Neural progenitor cell (in vitro differentiated cells): ENCODE results near the gene OLFML2A. TPM values are rescaled to one million over a fixed set of nuclear protein-coding genes. Genes with fewer than 3 reads are reported as not detected.

Experiments
- DNase-seq: peaks from one replicate; pipeline ENCODE4 v3.0.0-alpha.2; 2016; ENCODE audit warnings: low spot score
- H2AFZ ChIP-seq: fragments of 200-600 bp; sonication (generic); replicated peaks from 2 replicates; pipeline ENCODE4 v1.6.1; 2016; ENCODE audit warnings: antibody characterized with exemption
- H3F3A ChIP-seq: fragments of 200-600 bp; sonication (generic); 2 replicates; pipeline ENCODE4 v1.6.1; 2016; ENCODE audit warnings: antibody characterized with exemption, low read depth
- H3K27ac ChIP-seq: fragments of 200-600 bp; sonication (generic); 2 replicates; pipeline ENCODE4 v1.5.1; 2016; ENCODE audit warnings: mild to moderate bottlenecking
- H3K27me3 ChIP-seq: fragments of 200-600 bp; sonication (generic); 2 replicates; pipeline ENCODE4 v1.6.1; 2016; ENCODE audit warnings: mild to moderate bottlenecking, moderate library complexity
- H3K36me3 ChIP-seq: fragments of 200-600 bp; sonication (generic); 2 replicates; pipeline ENCODE4 v1.5.1; 2016
- H3K4me1 ChIP-seq: fragments of 200-600 bp; sonication (generic); 2 replicates; pipeline ENCODE4 v1.6.1; 2016; ENCODE audit warnings: mixed run types
- H3K4me2 ChIP-seq: fragments of 200-600 bp; sonication (generic); 2 replicates; pipeline ENCODE4 v1.6.1; 2016
- H3K4me3 ChIP-seq: fragments of 200-600 bp; sonication (generic); 2 replicates; pipeline ENCODE4 v1.5.1; 2016
- H3K79me2 ChIP-seq: fragments of 200-600 bp; sonication (generic); 2 replicates; pipeline ENCODE4 v1.6.1; 2016; ENCODE audit warnings: low read depth
- H3K9ac ChIP-seq: fragments of 200-600 bp; sonication (generic); 2 replicates; pipeline ENCODE4 v1.6.1; 2016
- H3K9me3 ChIP-seq: fragments of 200-600 bp; sonication (generic); 2 replicates; pipeline ENCODE4 v1.5.1; 2016; ENCODE audit warnings: low read depth
- H4K20me1 ChIP-seq: fragments of 200-600 bp; sonication (generic); 2 replicates; pipeline ENCODE4 v1.6.1; 2016; ENCODE audit warnings: low read depth
- H3K27ac Mint-ChIP-seq: 3 replicates; pipeline ENCODE4 v1.8.0; 2021; ENCODE audit warnings: mixed read lengths
- H3K27me3 Mint-ChIP-seq: 2 replicates; pipeline ENCODE4 v1.8.0; 2022; ENCODE audit warnings: low read depth, mild to moderate bottlenecking, inconsistent platforms, moderate library complexity, mixed read lengths; ENCODE audit not compliant: insufficient read depth
- H3K36me3 Mint-ChIP-seq: 3 replicates; pipeline ENCODE4 v1.8.0; 2021; ENCODE audit warnings: mixed read lengths
- H3K4me1 Mint-ChIP-seq: 3 replicates; pipeline ENCODE4 v1.8.0; 2021; ENCODE audit warnings: mixed read lengths
- H3K4me3 Mint-ChIP-seq: 3 replicates; pipeline ENCODE4 v1.8.0; 2021; ENCODE audit warnings: mild to moderate bottlenecking, moderate library complexity, mixed read lengths
- H3K9me3 Mint-ChIP-seq: 3 replicates; pipeline ENCODE4 v1.8.0; 2020; ENCODE audit warnings: mixed read lengths
- CTCF ChIP-seq: fragments of 200-600 bp; sonication (generic); IDR thresholded peaks from 2 replicates; pipeline ENCODE4 v1.5.1; 2017; ENCODE audit warnings: antibody characterized with exemption, mild to moderate bottlenecking
- EZH2 ChIP-seq: fragments of 200-600 bp; sonication (generic); IDR thresholded peaks from 2 replicates; pipeline ENCODE4 v1.6.1; 2017; ENCODE audit warnings: antibody characterized with exemption, mild to moderate bottlenecking, moderate library complexity
- EZH2phosphoT487 ChIP-seq: fragments of 200-600 bp; sonication (generic); IDR thresholded peaks from 2 replicates; pipeline ENCODE4 v1.6.1; 2017; ENCODE audit warnings: antibody characterized with exemption
- total RNA-seq: library from RNA; depleted of rRNA; stranded (reverse); fragments of >200 nt; gene quantifications from 2 replicates; pipeline ENCODE4 v1.2.3, GENCODE V29; 2015; ENCODE audit warnings: low replicate concordance

OLFML2A gene
- total RNA-seq, 1 donor from 2014 or later, result 3.1 TPM

- no peaks in the 10 kb centered on the region for H3K36me3 ChIP-seq
- peak; percentile 34 for TF ChIP-seq CTCF
- no peak for TF ChIP-seq EZH2phosphoT487
- no peak for TF ChIP-seq EZH2
Measured at GRCh38 chr9:124861342-124862229, 84.7 kb downstream of the OLFML2A start, which contains the start of the genes ARPC5L and RPL35. ARPC5L (plus strand) TSS chr9:124862130; CDS start chr9:124869291, 7,161 bp downstream. RPL35 (minus strand) TSS chr9:124861957; CDS start chr9:124861912, 45 bp downstream.

GRCh38 chr9:124863371-124863871 lies 86.5 kb downstream of the OLFML2A start:
- no peaks in the 10 kb centered on the region for H3K9me3 Mint-ChIP-seq
- H3K9me3 ChIP-seq, result no peaks in the 10 kb centered on the region
- peaks cover 7% of the 10 kb centered on the region for H3K27me3 Mint-ChIP-seq
- no peak for TF ChIP-seq CTCF
- no peak for TF ChIP-seq EZH2
- TF ChIP-seq EZH2phosphoT487, result no peak
- no peak overlapping the region for H3K9ac ChIP-seq
- DNase-seq, result no peak
- H3K27ac Mint-ChIP-seq, result no peak overlapping the region
- no peak overlapping the region for H3K4me3 ChIP-seq
- peak overlapping the region; percentile 67 for H3K4me3 Mint-ChIP-seq
- peaks cover 14% of the 10 kb centered on the region for H3K4me1 ChIP-seq
- peaks cover 32% of the 10 kb centered on the region for H4K20me1 ChIP-seq
- no peak overlapping the region for H3K27ac ChIP-seq
- H3K79me2 ChIP-seq, result peaks cover 51% of the 10 kb centered on the region
- H3F3A ChIP-seq, result peaks cover 56% of the 10 kb centered on the region
- no peaks in the 10 kb centered on the region for H3K27me3 ChIP-seq
- no peaks in the 10 kb centered on the region for H3K36me3 ChIP-seq
- peaks cover 6% of the 10 kb centered on the region for H3K36me3 Mint-ChIP-seq
- no peak overlapping the region for H2AFZ ChIP-seq
- H3K4me2 ChIP-seq, result no peak overlapping the region
- peaks cover 31% of the 10 kb centered on the region for H3K4me1 Mint-ChIP-seq

More at GRCh38 chr9:124861342-124862229, 84.7 kb downstream of the OLFML2A start, which contains the start of the genes ARPC5L and RPL35:
- H3K79me2 ChIP-seq, result peaks cover 43% of the 10 kb centered on the region
- H3K27ac ChIP-seq, result peak within 1 kb of the TSS; percentile 98
- peak within 1 kb of the TSS; percentile 100 for H3K9ac ChIP-seq
- no peaks in the 10 kb centered on the region for H3K27me3 ChIP-seq
- Mint-ChIP-seq H3K27ac (peak within 1 kb of the TSS; percentile 94), H3K4me3 (peak within 1 kb of the TSS; percentile 95), H3K36me3 (peaks cover 8% of the 10 kb centered on the region), H3K27me3 (peaks cover 7% of the 10 kb centered on the region), H3K4me1 (peaks cover 22% of the 10 kb centered on the region), H3K9me3 (no peaks in the 10 kb centered on the region)
- H2AFZ ChIP-seq, result peak within 1 kb of the TSS; percentile 86
- H3K4me1 ChIP-seq, result peaks cover 14% of the 10 kb centered on the region
- peak within 1 kb of the TSS; percentile 99 for H3K4me3 ChIP-seq
- H3K9me3 ChIP-seq, result no peaks in the 10 kb centered on the region
- DNase-seq, result peak; percentile 98
- H4K20me1 ChIP-seq, result peaks cover 50% of the 10 kb centered on the region
- H3K4me2 ChIP-seq, result peak within 1 kb of the TSS; percentile 98
- peaks cover 66% of the 10 kb centered on the region for H3F3A ChIP-seq

Other genes starting within 250 kb of the OLFML2A start
- 302 and 313 TPM in 2 replicates for gene NR6A1, start 5.8 kb upstream of the OLFML2A start, total RNA-seq
- not detected in 2 replicates for gene WDR38, start 76.3 kb downstream of the OLFML2A start, total RNA-seq
- gene RPL35, start 84.8 kb downstream of the OLFML2A start, total RNA-seq, result 2,408 and 2,553 TPM in 2 replicates
- gene ARPC5L, start 85.0 kb downstream of the OLFML2A start, total RNA-seq, result 24.0 and 26.2 TPM in 2 replicates
- gene GOLGA1, start 163.9 kb downstream of the OLFML2A start, total RNA-seq, result 9.5 and 17.8 TPM in 2 replicates